GM21360 (cell line): ENCODE results near the gene DISP2.

Experiments
- ATAC-seq: cut with Tn5 transposase; IDR thresholded peaks from one replicate; pipeline ENCODE4 v1.9.1; 2021; ENCODE audit warnings: mild to moderate bottlenecking, moderate library complexity; ENCODE audit not compliant: unreplicated experiment

DISP2 gene

GRCh38 chr15:40421246-40422157, 63.5 kb downstream of the DISP2 start:
- no peak for ATAC-seq

DNA sequence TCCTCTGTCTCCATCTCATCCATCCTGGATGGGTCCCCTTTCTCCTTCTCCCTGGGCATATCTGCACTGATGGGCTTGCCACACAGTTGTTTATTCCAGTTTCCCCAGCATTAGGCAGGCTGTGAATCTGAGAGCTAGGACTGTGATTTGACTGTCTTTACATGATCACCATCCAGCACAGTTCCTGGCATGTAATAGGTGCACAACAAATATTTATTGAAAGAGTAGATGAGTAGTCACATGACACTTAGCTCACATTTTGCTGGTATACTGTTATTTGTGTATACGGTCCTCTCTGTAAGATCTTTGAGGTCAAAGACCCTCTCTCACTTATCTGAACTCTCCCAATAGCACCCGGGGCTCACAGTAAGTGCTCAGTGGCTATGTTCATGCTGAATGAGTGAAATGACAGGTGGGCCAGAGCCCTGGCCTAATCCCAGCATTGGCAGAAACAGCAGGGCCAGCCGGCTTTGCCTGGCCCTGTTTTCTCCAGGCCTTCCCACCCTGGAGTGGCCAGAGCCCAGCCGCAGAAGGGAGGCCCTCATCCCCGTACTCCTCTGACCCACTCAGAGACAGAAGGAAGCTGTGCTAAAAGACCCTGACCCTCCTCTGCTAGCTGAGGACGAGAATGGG, 66.6 kb downstream of the DISP2 start:
- ATAC-seq, result no peak

GRCh38 chr15:40425681-40426080, 67.7 kb downstream of the DISP2 start:
- ATAC-seq, result no peak

GRCh38 chr15:40427188-40427587, 69.2 kb downstream of the DISP2 start:
- no peak for ATAC-seq

DNA sequence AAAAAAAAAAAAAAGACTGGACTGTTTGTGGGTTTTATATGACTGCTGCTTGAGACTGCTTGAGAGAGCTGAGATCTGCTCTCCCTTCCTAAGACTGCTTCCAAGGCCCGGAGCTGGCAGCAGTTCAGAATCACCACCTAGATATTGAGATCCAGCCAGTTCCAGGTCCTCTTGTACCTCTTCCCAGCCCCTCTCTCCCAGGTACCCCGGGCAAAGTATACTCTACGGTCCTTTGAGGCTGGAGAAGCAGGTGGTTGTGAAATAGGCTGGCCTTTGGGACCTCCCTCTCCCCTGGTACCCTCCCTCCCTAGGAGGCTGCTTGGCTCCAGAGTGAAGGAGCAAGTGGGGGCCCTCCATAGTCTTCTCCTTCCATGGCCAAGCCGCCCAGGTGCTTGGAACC, 70.2 kb downstream of the DISP2 start:
- ATAC-seq, result no peak
